ENCODE results near the gene ZFYVE28. TPM values are rescaled to one million over a fixed set of nuclear protein-coding genes. Genes with fewer than 3 reads are reported as not detected.

The ZFYVE28 gene
- polyA plus RNA-seq, 1 donor from 2014 or later, result 1.0 TPM

- H3K27ac Mint-ChIP-seq, result peak overlapping the region in 1 of 3 donors; percentile 89
- H3K4me1 Mint-ChIP-seq, result peaks cover 0 to 12% (median 11%) of the 10 kb centered on the region in 3 donors
- H3K27me3 Mint-ChIP-seq, result peaks cover 1% of the 10 kb centered on the region
- no peaks in the 10 kb centered on the region for H3K36me3 Mint-ChIP-seq
- no peak overlapping the region for H3K4me3 Mint-ChIP-seq
- H3K9me3 Mint-ChIP-seq, result peaks cover 0 to 4% (median 2%) of the 10 kb centered on the region in 3 donors
Observed at GRCh38 chr4:2298532-2298991, 119.9 kb downstream of the ZFYVE28 start.

DNA sequence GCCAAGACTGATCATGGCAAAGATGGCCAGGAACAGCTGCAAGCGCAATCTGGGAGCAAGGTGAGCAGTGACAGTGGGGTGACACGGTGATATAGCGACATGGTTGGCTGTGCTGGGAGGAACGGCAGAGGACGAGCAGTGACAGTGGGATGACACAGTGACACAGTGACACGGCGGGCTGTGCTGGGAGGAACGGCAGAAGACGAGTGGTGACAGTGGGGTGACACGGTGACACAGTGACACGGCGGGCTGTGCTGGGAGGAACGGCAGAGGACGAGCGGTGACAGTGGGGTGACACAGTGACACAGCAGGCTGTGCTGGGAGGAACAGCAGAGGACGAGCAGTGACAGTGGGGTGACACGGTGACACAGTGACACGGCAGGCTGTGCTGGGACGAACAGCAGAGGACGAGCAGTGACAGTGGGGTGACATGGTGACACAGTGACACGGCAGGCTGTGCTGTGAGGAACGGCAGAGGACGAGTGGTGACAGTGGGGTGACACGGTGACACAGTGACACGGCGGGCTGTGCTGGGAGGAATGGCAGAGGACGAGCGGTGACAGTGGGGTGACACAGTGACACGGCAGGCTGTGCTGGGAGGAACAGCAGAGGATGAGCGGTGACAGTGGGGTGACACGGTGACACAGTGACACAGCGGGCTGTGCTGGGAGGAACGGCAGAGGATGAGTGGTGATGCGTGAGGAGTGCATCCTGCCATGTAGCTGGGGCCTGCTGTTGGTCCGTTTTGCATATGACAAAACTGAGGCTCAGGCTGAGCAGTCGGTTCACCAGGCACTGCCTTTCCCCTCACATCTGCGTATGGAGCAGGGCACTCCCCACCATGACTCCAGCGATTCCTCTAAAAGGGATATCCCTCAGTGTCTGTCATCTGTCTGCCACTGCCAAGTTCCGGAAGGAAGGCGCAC, 120.6 kb downstream of the ZFYVE28 start:
- Mint-ChIP-seq H3K9me3 (peaks cover 0 to 4% (median 2%) of the 10 kb centered on the region in 3 donors), H3K27ac (peak overlapping the region in 1 of 3 donors; percentile 89), H3K27me3 (peaks cover 1% of the 10 kb centered on the region), H3K36me3 (peaks cover 2% of the 10 kb centered on the region), H3K4me3 (peak overlapping the region in 1 of 4 donors; percentile 82), H3K4me1 (peaks cover under 1 to 12% (median 11%) of the 10 kb centered on the region in 3 donors)

DNA sequence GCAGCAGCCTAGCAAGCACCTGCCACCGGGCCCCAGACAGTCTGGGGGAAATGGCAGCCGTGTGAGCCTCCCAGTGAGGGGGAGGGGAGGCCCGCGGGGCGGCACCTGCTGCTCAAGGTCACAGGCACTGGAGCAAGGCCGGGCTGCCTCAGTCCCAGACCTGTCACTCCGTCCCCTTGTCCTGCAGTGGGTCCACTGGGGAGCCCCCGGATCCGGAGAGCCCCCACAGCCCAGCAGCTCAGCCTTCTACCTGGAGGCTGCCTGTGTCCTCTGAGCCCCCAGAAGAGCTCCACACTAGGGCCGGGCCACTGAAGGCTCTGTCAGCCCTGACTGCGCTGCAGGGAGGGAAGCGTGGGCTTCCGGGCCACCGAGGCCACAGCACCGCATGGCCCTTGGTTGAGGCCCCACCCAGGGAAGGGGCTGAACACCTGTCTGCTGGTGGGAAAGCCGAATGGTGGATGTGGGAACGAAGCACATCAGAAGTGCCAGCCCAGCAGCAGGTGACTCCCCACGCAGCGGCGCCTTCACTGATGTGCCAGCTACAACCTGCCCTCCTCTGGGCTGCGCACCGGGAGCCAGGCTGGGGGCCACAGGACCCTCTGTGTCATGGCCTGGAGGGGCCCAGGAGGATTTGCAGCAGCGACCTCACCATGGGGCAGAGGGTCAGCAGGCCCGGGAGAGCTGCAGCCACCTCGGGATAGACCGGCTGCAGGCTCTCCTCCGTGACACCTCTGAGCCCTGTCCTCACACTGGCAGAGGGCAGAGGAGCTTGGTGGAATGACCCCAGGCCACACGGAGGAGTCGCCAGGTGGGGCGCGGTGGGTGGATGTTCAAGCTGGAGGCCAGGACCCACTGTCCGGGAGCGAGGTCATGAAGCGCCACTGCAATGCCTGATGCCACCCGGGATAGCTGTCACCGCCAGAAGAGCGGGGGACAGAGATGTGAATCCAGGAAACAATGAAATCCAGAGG, 121.5 kb downstream of the ZFYVE28 start:
- no peak overlapping the region for H3K4me3 Mint-ChIP-seq
- peaks cover 1% of the 10 kb centered on the region for H3K27me3 Mint-ChIP-seq
- H3K27ac Mint-ChIP-seq, result no peak overlapping the region
- H3K36me3 Mint-ChIP-seq, result peaks cover 2% of the 10 kb centered on the region
- H3K9me3 Mint-ChIP-seq, result peaks cover 0 to 2% (median 0%) of the 10 kb centered on the region in 3 donors
- H3K4me1 Mint-ChIP-seq, result peaks cover 4 to 11% (median 11%) of the 10 kb centered on the region in 3 donors

DNA sequence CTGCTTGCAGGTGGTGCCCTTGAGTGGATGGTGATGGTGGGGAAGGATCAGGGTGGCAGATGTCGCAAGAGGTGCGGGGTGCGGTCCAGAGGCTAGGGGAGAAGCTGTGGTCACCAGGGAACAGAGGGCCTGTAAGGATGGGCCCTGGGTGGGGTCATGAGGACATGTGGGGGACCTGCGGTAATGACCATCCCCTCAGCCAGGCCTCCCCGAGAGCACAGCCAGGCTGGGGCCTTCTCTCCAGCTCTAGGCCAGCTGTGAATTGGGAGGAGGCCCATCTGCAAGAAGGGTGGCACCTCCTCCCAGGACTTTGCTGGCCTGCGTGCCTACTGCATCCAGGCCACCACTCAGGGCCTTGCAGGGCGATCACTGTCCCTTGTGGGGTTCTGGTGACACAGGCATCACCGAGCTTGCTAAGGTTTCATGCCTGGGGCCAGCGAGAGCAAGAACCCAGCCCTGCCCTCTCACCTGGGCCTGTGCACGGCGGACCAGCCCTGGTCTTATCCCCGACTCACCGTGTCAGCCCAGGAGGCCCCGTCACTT, 122.5 kb downstream of the ZFYVE28 start:
- H3K36me3 Mint-ChIP-seq, result peaks cover 3% of the 10 kb centered on the region
- peaks cover 0 to 2% (median 0%) of the 10 kb centered on the region in 3 donors for H3K9me3 Mint-ChIP-seq
- no peak overlapping the region for H3K27ac Mint-ChIP-seq
- H3K4me3 Mint-ChIP-seq, result no peak overlapping the region
- H3K4me1 Mint-ChIP-seq, result peaks cover 6 to 12% (median 11%) of the 10 kb centered on the region in 3 donors
- peaks cover 1% of the 10 kb centered on the region for H3K27me3 Mint-ChIP-seq

DNA sequence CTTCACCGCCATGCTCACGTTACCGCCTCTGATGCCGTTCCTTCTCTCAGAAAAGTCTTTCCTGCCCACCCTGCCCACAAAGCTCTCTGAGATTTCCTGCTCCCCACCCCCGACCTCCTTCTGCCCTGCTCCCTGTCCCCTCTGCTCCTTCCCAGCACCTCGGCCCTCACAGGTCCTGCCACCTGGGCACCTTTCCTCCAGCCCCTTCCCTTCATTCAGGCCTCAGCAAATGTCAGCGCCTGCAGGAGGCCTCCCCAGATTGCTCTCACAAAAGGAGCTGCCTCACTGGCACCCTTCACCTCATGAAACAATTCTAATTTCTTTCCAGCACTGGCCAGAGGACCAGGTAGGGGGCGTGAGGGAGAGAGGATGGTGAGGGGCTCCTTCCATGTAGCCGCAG, 122.9 kb downstream of the ZFYVE28 start:
- peaks cover 5% of the 10 kb centered on the region for H3K36me3 Mint-ChIP-seq
- H3K27ac Mint-ChIP-seq, result no peak overlapping the region
- peaks cover 0 to 2% (median 0%) of the 10 kb centered on the region in 3 donors for H3K9me3 Mint-ChIP-seq
- peaks cover 3% of the 10 kb centered on the region for H3K27me3 Mint-ChIP-seq
- no peak overlapping the region for H3K4me3 Mint-ChIP-seq
- H3K4me1 Mint-ChIP-seq, result peaks cover 11 to 15% (median 15%) of the 10 kb centered on the region in 3 donors

DNA sequence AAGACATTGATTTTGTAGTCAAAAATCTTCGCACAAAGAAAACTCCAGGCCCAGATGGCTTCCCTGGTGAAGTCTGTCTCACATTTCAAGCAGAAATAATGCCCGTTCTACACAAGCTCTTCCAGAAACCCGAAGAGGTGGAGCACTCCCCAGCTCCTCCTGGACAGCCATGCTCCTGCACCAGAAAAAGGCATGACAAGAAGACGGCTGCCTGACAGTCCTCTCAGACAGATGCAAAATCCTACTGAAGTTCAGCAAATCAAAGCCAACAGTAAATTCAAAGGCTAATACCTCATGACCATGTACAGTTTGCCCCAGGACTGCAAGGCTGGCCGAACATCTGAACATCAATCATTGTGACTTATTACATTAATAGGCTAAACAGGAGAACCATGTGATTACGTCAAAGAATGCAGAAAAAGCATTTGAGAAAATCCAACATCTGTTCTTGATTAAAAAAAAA, 125.8 kb downstream of the ZFYVE28 start:
- Mint-ChIP-seq H3K27me3 (peaks cover 3% of the 10 kb centered on the region), H3K27ac (peak overlapping the region in 1 of 3 donors; percentile 31), H3K4me1 (peaks cover 8 to 11% (median 11%) of the 10 kb centered on the region in 3 donors), H3K36me3 (peaks cover 5% of the 10 kb centered on the region), H3K9me3 (peaks cover 0 to 2% (median 0%) of the 10 kb centered on the region in 3 donors), H3K4me3 (peak overlapping the region in 1 of 4 donors; percentile 74)

DNA sequence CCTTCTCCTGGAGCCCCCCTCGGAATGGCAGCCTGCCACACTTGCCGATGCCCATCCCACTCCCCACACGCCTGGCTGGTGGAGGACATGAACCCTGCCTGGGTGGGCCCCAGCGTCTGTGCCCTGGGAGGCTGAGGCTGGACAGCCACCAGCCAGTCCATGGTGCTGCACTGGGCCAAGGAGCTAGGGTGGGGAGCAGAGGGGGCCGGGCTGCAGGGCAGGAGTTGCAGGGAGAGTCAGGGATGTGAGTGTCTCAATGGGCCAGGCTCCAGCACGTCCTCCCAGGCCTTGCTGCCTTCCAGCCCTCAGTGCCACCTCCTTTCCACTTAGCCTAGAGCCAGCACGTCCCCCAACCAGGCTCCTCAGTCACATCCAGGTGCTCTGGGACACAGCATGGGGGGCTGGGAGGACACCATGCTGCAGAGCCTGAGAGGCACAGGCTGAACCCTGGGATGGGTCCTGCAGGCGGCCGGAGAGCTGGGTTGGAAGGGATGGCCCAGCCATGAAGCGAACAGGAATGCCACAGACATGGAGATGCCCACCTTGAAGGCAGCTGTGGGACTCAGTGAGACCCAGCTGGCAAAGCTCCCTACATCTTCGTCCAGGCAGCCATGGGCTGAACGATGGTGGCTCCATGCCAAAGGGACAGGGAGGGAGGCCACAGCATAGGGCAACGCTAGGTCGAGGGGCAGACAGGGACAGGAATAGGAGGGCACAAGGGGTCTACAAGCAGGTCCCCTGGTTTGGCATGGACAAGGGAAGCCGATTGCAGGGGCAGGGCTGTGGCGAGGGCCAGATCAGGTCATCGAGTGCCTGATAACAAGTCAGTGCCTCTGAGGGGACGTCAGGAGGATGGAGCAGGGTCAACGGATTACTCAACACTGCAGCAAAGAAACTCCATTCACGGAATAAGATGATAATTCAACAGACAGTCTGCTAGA, 126.5 kb downstream of the ZFYVE28 start:
- H3K9me3 Mint-ChIP-seq, result peaks cover 0 to 2% (median 0%) of the 10 kb centered on the region in 3 donors
- H3K27me3 Mint-ChIP-seq, result peaks cover 2% of the 10 kb centered on the region
- peak overlapping the region in 1 of 4 donors; percentile 74 for H3K4me3 Mint-ChIP-seq
- H3K4me1 Mint-ChIP-seq, result peaks cover 4 to 11% (median 7%) of the 10 kb centered on the region in 3 donors
- peaks cover 5% of the 10 kb centered on the region for H3K36me3 Mint-ChIP-seq
- H3K27ac Mint-ChIP-seq, result peak overlapping the region in 2 of 3 donors; percentile 88 to 91

- peak overlapping the region in 2 of 3 donors; percentile 88 to 91 for H3K27ac Mint-ChIP-seq
- H3K9me3 Mint-ChIP-seq, result peaks cover 0 to 2% (median 0%) of the 10 kb centered on the region in 3 donors
- H3K4me3 Mint-ChIP-seq, result peak overlapping the region; percentile 7 to 93 (median 62)
- H3K36me3 Mint-ChIP-seq, result peaks cover 5% of the 10 kb centered on the region
- peaks cover 2% of the 10 kb centered on the region for H3K27me3 Mint-ChIP-seq
- H3K4me1 Mint-ChIP-seq, result peaks cover 4 to 11% (median 7%) of the 10 kb centered on the region in 3 donors
Observed at GRCh38 chr4:2290974-2291704, 127.3 kb downstream of the ZFYVE28 start.

DNA sequence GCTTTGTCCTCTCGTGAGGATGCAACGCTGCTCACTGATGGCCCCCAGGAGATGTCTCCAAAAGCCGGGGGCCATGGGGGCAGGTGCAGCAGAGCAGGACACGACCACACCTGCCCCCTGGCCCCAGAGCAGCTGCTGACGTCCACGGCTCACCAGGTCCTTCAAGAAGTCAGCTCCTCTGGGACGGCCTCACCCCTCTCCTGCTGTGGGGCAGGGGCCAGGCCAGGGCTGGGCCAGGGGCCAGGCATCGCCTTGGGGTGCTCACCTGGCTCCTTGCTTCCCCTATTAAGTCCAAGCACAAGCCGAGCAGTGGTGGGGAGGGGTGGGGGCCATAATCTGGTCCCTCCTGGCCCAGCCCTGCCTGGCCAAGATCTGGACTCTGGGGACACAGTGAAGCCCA, 128.0 kb downstream of the ZFYVE28 start:
- H3K27ac Mint-ChIP-seq, result peak overlapping the region in 2 of 3 donors; percentile 88 to 91
- H3K4me1 Mint-ChIP-seq, result peaks cover 4 to 11% (median 7%) of the 10 kb centered on the region in 3 donors
- H3K27me3 Mint-ChIP-seq, result peaks cover 2% of the 10 kb centered on the region
- H3K36me3 Mint-ChIP-seq, result peaks cover 5% of the 10 kb centered on the region
- peaks cover 0 to 2% (median 0%) of the 10 kb centered on the region in 3 donors for H3K9me3 Mint-ChIP-seq
- H3K4me3 Mint-ChIP-seq, result peak overlapping the region; percentile 7 to 93 (median 62)

DNA sequence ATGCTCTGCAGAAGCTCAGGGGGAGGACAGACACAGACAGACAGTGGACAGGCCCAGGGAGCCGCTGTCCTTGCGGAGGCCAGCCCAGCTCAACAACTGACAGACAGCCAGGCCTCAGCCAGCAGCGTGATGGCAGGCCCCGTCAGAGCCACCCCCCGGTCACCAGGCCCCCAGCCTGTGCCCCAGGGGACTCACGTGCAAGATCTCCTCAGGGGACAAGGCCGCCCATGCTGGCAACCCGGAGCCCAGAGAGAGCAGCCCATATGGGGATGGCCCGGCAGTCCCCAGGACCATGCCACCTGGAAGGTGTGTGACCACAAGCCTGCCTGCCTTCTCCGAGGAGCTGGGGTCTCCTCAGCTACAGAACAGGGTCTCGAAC, 128.5 kb downstream of the ZFYVE28 start:
- peaks cover 5% of the 10 kb centered on the region for H3K36me3 Mint-ChIP-seq
- H3K27me3 Mint-ChIP-seq, result peaks cover 2% of the 10 kb centered on the region
- peaks cover 4 to 11% (median 7%) of the 10 kb centered on the region in 3 donors for H3K4me1 Mint-ChIP-seq
- peak overlapping the region in 1 of 3 donors; percentile 91 for H3K27ac Mint-ChIP-seq
- no peak overlapping the region for H3K4me3 Mint-ChIP-seq
- H3K9me3 Mint-ChIP-seq, result peaks cover 0 to 2% (median 0%) of the 10 kb centered on the region in 3 donors

DNA sequence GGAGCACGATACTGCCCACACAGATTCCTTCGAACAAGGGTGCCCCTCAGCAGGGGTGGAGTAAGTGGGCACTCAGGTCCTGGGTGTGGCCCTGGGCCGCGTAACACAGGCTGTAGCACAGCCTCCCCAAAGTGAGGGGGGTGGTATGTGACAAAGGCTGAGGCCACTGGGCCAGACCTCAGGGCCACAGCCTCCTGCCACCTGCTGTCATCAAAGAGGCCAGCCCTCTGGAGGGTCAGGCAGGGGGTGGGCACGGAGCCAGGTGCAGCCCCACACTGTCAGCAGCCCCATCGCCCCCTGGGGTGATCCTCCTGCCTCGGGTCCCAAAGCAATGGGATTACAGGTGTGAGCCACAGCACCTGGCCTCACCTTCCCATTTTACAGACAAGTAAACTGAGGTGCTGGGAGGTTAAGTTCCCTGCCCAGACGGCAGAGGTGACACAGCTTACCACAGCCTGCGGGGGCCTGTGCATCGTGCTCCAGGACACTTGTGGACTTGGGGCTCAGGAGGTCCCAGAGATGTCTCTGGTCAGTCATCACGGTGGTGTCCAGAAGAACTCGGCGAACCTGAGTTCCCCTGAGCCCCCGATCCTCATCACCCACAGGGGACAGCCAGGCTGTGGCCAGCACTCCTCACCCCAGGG, 129.0 kb downstream of the ZFYVE28 start:
- peak overlapping the region in 1 of 3 donors; percentile 91 for H3K27ac Mint-ChIP-seq
- peaks cover 4 to 11% (median 7%) of the 10 kb centered on the region in 3 donors for H3K4me1 Mint-ChIP-seq
- no peak overlapping the region for H3K4me3 Mint-ChIP-seq

DNA sequence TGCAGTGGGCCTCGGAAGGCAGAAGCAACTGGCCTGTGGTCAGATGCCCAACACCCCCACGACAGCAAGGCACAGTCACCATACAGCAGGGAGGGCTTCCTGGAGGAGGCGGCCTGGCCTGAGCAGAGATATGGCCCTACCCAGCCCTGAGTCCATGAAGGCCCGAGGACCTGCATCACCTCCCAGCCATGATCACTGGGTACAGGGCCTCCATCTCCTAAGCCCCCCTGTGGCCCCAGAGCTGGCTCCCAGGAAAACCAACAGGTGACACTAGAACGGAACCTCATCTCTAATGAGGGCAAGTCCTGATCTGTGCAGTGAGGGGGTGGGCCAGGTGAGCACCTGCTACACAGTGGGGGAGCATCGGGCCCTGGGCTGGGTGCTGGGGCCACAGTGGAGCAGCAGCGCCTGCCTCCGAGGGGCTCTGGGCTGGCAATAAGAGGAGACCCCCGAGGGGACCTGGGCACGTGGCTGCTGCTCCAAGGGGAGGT, 130.3 kb downstream of the ZFYVE28 start:
- Mint-ChIP-seq H3K4me1 (peaks cover 4 to 11% (median 7%) of the 10 kb centered on the region in 3 donors), H3K27me3 (peaks cover 2% of the 10 kb centered on the region), H3K9me3 (no peaks in the 10 kb centered on the region), H3K27ac (peak overlapping the region in 1 of 3 donors; percentile 13), H3K36me3 (peaks cover 5% of the 10 kb centered on the region), H3K4me3 (no peak overlapping the region)

More for the DNA sequence above, 129.0 kb downstream of the ZFYVE28 start:
- peaks cover 2% of the 10 kb centered on the region for H3K27me3 Mint-ChIP-seq
- H3K36me3 Mint-ChIP-seq, result peaks cover 5% of the 10 kb centered on the region
- H3K9me3 Mint-ChIP-seq, result peaks cover 0 to 2% (median 0%) of the 10 kb centered on the region in 3 donors
